Cardiac septum (tissue), 1 donor: Measurements from ENCODE around the gene DPYSL4. TPM values are rescaled to one million over a fixed set of nuclear protein-coding genes. Genes with fewer than 3 reads are reported as not detected.
A peak's percentile ranks its signal among the peaks of the same experiment; 100 is the strongest.

Experiments
- DNase-seq: peaks from one replicate; pipeline ENCODE4 v3.0.0-alpha.2; 2020; ENCODE audit warnings: low spot score
- intact Hi-C: fragments of 100-400 bp; cut with DNase I; formaldehyde crosslinking; loops from one replicate; pipeline ENCODE4 v1.14.0; 2022
- long read RNA-seq: library from polyadenylated mRNA; unstranded; transcript quantifications from one replicate; pipeline ENCODE4 v2.0.0, GENCODE V29; 2021
- total RNA-seq: library from RNA; stranded (reverse); fragmentation: NEBNext Ultra II Directional; extraction: Animal tissue kit (Norgen Biotek cat#: 25700); gene quantifications from one replicate; pipeline ENCODE4 v1.2.1, GENCODE V29; 2021
- donor health status: DM: no; HTN: no; CAD: no.

Gene DPYSL4
- 55.4 TPM for total RNA-seq
- long read RNA-seq, transcript DPYSL4-201 (14 exons, 2,729 nt): major isoform, 19 of 77 reads
- long read RNA-seq, transcript DPYSL4-203 (2 exons, 444 nt): minor isoform, 5 of 77 reads
- long read RNA-seq, partial matches to known transcripts: 49 of 77 reads
- long read RNA-seq, other reads (novel, unspliced or antisense): 4 of 77 reads

DNA sequence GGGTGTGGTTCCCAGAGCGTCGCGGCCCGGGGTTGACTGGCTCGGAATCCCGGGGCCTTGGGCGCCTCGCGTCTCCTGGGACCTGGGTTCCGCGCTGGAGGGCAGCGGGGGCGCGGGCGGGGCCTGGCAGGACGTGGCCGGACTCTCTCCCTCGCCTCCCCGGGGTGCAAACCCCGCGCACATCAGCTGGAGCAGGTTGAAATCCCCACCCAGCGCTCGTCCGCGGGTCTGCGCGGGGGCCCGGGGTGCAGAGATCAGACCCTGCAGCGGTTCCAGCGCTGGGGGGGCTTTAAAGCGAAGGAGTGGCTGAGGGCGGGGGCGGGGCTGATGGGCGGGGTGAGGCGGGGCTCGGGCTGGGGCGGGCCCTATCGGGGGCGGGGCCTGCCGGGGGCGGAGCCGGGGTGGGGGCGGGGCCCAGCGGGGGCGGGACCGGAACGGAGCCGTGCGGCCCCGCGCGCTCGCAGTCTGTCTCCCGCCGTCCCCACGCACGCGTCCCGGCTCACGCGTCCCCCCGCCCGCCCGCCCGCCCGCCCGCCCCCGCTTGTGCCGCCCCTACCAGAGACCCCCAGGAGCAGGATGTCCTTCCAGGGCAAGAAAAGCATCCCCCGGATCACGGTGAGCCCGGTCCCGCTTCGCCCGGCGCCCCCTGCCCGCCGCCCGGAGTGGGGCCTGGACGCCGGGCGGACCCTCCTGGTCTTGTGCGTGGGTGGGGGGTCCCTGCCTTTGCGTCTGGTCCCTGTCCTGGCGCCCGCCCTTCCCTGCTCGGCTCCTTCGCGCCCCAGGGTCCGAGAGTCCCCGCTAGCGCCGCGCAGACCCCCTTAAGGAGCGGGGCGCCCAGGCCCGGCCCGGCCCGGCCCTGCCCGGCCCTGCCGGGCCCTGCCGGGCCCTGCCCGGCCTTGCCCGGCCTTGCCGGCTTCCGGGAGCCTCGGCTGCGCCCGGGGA is at the start of gene DPYSL4:
TSS of gene DPYSL4 (plus strand) at position 461 of the 942 bp plus-strand sequence. CDS start at position 577, 116 bp downstream.
- intact Hi-C loops: no loop called here
- no peak for DNase-seq

DNA sequence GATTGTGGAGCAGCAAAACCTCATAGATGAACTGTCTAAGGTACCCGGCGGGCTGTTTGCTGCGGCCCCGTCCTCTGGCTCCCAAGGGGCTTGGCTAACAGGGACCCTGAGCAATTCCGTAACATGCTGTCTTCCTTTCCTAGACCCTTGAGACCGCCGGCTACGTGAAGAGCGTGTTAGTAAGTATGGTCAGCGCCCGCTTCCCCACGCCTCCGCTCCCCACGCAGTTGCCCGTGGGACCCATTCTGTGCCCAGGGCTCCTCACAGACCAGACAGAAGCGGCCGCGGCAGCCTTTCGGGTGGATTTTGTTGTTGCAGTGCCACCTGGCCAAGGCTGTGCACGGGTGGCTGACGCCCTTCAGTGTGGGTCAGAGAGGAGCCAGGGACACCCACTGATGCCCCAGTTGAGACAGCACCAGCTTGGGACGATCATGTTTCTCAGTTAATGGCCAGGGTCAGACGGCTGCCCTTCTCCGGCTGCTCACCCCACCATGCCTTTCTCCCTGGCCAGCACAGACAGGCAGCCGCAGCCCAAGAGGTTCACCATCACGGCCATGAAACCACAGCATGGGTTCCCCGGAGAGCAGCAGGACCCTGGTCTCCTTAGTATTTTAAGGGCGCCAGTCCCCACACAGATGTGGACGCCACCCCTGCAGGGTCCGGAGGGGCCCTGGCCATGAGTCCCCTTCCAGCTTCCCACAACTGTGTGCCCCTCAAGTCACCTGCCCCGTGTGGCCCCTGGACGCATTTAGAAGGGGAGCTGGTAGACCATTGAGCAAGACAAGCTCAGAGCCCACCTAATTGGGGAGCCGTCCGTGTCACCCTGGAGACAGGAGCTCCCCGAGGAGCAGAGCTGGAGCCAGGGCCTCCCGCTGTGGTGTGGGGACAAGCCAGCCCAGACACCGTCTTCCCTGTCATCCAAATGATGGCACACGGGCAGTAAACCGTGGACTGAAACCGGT is 49.4 kb upstream of the DPYSL4 start:
- intact Hi-C loops: no loop called here
- peak; percentile 73 for DNase-seq

DNA sequence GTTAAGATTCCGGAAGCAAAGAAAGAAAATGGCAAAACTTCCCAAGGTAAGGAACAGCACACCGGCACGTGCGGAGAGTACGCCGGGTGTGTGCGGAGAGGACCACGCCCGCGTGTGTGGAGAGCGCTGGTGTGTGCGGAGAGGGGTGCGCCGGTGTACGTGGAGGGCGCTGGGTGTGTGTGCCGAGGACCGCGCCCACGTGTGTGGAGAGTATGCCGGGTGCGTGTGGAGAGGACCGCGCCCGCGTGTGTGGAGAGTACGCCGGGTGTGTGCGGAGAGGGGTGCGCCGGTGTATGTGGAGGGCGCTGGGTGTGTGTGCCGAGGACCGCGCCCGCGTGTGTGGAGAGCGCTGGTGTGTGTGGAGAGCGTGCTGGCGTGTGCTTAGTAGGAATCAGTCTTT is 48.6 kb upstream of the DPYSL4 start:
- DNase-seq: peak; percentile 20
- intact Hi-C loops: no loop called here

DNA sequence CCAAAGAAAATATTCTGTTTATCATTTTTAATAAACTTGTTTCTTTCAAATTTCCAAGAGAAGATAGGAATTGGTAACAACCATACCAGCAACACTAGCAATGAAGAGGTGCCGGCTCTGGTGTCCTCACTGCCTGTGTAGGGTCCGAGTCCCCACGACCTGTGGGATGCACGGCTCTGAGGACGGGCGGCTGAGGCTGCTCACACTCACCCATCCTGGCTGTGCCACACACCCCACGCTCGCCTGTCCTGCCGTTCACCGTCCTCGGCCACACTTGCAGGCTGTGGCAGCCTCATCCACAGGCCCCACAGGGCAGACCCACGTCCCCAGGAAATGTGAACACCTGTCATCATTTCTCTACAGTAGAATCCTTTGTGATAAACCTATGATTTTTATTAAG is 48.2 kb upstream of the DPYSL4 start:
- peak; percentile 60 for DNase-seq
- intact Hi-C loops: no loop called here

DNA sequence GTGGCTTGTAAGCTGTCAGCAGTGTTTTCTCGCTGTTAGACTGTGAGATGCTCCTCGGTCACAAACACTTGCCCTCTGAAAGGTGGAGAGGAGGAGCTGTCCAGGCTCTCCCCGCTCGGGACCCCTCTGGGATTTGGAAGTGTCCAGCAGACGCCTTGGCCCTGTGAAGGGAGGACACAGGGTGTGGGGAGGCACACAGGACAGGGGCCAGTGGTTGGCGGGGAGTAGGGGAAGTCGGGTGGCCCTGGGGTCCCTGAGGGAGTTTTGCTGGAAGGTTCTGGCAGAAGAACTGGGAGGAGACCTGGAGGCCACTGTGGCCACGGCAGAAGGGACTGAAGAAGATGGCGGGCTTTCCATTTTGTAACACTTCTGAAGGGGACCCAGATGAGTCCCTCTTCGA is 47.2 kb upstream of the DPYSL4 start:
- peak; percentile 54 for DNase-seq
- intact Hi-C loops: no loop called here

DNA sequence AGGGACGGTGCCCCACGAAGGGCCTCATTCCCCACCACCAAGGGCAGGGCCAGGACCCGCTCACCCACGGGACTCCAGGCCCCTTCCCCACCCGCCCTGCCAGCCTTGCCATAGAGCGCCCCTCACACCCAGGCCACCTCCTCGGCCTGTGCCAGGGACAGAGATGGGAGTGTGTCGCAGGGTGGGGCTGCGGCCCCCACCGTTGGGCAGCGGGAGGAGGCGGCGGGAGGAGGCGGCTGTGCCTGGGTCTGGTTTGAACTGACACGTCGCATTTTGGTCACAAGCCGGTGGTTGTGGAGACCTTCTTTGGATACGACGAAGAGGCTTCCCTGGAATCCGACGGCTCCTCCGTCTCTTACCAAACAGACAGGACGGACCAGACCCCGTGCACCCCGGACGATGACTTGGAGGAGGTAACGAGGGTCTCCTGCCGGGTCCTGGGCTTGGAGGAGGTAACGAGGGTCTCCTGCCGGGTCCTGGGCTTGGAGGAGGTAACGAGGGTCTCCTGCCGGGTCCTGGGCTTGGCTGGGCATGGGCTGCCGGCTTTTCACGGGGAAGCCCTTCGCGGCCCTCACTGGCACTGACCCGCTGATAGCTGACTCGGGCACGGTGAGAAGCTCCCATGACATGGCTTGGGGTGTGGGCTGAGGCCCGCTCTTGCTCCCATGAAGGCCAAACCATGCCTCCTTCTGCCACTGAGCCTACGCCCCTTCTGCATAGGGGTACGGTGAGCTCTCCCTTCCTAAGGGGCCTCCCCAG is 46.4 kb upstream of the DPYSL4 start:
- intact Hi-C loops: loop anchor here (5.0 kb wide), 2 partner anchors 118 to 253 kb away; no protein-coding TSS in a partner anchor
- DNase-seq: peak; percentile 62

DNA sequence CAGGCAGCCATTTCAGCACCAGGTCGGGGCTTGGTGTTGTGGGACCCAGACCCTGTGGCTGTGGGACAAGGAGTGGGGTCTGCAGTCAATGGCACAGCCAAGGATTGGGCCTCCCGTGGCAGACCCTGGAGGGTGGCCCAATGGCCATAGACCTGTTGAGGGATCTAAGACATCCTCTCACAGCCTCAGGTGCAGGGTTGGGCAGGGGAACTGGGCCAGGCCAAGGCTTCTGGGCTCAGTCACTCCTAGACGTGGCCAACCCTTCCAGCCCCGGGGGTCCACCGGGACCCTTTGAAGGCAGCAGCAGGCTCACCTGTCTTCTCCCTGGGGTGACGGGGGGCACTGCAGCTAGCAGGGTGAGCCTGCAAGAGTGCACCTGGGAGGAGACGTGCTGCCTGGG is 45.7 kb upstream of the DPYSL4 start:
- intact Hi-C loops: loop anchor here (5.0 kb wide), 2 partner anchors 119 to 254 kb away; no protein-coding TSS in a partner anchor
- peak; percentile 55 for DNase-seq

DNA sequence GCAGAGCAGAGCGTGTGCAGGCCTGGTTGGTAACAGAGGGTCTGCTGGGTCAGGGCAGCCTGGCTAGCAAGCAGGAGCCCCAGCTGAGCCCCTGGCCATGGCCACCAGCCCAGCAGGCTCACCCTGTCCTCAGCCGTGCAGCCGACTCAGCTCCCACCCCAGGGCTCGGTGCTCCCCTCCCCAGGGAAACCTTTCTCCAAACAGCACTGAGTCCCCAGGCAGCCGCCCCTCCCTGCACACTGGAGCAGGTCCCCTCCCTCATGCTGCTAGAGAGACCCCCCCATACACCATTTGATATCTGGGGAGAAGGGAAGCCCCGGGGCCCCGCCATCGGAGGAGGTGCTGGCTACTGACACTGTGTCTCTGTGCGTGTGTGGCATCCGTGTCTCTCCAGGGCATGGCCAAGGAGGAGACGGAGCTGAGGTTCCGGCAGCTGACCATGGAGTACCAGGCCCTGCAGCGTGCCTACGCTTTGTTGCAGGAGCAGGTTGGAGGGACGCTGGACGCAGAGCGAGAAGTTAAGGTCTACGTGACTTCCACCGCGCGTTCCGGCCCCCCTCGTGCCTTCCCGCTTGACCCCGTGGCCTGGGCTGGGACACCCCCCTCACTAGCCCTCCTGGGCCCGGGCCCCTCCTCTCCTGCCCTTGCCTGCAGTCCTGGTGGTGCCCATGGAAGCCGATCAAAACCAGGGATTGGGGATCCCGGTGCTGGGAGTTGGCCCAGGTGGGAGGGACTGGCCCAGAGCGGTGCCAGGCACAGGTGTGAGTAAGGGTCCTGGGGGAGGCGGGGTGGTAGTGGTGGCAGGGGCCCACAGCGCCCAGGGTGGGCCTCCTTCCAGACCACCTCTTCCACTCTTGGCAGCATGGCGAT is 45.0 kb upstream of the DPYSL4 start:
- peak; percentile 63 for DNase-seq
- intact Hi-C loops: loop anchor here (5.0 kb wide), 2 partner anchors 119 to 254 kb away; no protein-coding TSS in a partner anchor

DNA sequence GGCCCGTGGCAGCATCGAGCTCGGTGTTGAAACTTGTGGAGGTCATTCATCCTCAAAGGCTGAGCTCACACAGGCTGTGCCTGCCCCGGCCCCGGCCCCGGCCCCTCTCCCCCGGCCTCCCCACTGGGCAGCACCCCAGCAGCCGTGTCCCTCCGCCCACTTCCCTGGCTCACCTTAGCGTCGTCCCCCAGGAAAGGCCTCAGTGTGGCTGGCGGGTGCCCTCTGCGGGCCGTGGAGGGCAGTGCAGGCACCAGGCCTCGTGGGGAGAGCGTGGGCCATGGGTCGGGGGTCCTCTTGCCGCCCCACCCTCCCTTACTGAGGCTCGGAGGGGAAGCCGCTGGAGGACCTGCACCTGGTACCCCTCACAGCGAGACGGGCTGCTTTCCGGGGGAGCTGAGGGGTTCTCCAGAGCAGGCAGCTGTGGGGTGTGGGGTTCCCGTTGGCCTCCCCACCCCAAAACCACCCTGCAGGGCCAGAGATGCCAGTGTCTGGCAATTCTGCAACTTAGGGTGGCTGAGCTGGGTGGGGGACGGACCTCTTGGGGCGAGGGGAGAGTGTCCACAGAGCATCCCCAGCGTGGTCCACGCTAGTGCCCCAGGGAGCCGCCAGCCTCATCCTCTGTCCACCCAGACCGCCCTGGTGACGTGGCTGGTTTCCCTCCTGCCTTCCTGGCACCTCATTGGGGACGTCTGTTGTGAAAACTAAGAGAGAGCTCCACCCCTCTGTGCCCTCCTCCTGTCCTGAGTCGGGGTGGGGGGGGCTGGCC is 44.2 kb upstream of the DPYSL4 start:
- DNase-seq: peak; percentile 74
- intact Hi-C loops: loop anchor here (5.0 kb wide), 2 partner anchors 120 to 255 kb away; no protein-coding TSS in a partner anchor

DNA sequence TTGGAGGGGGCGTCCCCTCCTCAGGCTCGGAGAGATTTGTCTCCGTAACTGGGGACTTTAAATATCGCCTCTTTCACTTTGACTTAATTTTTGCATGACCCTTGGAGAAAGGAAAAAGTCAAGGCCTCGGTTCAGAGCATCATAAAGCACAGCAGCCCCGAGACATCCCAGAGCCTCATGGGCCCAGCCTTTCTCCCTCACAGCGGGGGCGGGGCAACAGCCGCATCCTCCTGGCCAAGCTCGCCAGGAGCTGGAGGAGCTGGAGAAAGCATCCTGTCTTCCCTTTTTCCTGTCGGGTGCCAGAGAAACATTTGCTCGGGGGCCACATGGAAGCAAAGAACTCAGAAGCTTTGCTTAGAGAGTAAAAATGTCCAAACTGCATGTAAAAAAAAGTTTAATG is 43.6 kb upstream of the DPYSL4 start:
- intact Hi-C loops: loop anchor here (5.0 kb wide), 2 partner anchors 121 to 256 kb away; no protein-coding TSS in a partner anchor
- DNase-seq: peak; percentile 24

DNA sequence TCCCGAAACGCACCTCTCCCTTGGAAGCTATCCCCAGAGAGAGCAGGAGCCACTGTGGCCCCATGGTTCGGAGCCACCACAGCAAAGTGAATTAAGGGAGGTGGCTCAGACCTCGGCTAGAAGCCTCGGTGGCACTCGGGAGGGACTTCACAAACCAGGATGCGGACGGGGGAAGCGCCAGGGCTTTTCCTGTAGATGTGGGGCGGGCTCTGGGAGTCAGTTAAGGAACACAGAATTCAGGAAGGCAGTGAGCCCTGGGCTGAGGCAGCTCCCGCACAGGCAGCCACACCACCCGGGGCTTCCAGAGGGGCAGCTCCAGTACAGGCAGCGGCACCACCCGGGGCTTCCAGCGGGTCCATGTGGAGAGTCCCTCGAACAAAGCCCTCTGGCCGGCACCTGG is 42.7 kb upstream of the DPYSL4 start:
- intact Hi-C loops: loop anchor here (5.0 kb wide), 2 partner anchors 122 to 257 kb away; no protein-coding TSS in a partner anchor
- DNase-seq: peak; percentile 74

DNA sequence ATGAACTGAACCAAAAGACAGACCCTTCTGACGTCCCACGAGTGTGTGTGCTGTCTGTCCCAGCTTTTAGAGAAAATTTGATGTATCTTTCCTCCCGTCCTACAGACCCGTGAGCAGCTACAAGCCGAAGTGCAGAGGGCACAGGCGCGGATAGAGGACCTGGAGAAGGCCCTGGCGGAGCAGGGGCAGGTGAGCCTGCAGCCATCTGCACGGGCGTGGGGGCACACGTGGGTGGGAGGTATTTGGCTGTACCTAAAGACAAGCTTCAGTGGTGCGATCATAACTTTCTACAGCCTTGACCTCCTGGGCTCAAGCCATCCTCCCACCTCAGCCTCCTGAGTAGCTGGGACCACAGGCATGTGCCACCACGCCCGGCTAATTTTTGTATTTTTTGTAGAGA is 41.7 kb upstream of the DPYSL4 start:
- intact Hi-C loops: no loop called here
- no peak for DNase-seq

DNA sequence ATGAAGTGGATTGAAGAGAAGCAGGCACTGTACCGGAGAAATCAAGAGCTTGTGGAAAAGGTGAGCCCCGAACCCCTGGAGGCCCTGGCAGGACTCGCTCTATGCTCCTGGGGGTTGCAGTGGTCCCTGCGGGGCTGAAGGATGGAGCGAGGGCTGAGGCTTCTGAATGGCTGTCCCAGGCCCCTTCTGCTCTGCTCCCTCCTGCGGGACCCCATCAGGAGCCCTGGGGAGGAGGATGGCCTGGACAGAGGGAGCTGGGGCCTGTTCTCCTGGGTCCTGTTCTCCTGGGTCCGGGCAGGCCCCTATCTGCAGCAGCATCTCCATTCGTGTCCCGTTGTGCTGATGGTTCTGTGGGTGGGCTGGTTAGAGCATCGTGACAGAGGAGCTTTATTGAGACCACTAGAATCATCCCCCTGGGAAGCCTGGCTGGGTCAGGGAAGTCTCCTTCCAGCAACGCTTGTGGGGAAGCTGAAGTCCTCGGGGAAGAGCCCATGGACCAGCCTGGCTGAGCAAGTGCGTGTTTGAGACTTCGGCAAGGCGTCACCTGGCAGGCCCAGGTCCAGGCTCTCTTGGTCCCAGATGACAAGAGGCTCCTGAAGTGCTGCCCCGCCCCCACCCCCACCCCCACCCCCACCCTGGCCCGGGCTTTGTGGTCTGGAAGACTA is 41.1 kb upstream of the DPYSL4 start:
- intact Hi-C loops: no loop called here
- DNase-seq: peak; percentile 70

DNA sequence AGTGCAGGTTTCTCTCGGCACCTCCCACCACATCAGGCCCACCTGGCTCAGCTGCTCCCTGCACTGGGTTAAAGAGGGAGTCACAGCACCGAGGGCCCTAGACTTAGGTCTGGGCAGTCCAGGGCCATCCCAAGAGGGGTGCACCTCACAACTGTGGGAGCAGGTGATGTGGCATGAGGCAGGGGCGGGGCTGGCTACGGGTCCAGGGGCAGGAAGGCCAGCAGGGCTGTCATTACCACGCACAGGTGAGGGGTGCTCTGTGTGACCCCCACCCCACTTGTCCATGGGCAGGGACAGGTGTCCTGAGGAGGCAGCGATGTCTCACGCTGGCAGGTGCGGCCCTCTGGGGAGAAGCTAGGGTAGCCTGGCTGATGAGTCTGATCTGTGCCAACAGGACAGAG is 40.5 kb upstream of the DPYSL4 start:
- intact Hi-C loops: no loop called here
- peak; percentile 47 for DNase-seq

DNA sequence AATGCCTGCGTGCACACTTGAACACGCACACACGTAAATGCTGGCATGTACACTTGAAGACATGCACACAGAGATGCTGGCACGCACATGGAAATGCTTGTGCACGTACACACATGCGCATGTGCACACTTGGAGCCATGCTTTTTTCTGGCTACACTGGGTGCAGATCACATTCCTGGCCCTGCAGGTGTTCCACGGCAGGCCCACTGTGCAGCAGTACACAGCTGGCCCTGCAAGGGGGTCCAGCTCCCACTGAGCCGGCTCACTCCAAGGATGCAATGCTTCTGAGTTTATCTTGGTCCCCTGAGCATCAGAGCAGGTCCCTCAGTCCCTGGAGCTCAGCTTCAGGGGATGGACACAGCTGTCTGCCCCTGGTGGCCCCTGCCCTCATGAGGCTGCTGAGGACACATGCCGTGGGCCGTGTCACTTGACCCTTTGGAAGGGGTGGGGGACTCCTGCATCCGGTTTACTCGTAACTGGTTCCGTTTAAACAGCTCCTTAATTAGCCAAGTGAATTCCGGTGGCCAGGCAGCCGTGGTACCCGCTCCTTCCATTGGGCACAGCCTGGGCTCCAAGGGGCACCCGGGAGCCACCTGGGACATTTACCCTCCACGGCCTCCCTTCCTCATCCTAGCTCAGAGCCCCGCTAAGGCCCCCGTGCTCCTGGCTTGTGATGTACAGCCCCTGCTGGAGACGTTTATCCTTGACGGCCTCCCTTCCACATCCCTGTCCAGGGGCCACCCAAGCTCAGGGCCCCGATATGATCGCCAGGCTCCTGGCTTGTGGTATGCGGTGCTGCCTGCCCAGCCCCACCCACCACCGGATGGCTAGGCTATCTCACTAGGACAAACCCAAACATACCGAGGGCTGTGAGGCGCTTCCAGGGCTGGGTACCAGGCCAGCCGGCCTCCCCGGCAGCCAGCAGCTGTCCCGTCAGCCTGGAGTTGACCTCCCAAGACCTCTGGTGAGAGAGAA is 39.5 kb upstream of the DPYSL4 start:
- DNase-seq: peak; percentile 75
- intact Hi-C loops: no loop called here
